Breast epithelium (tissue), 4 donors: ENCODE data around the gene CRCP. TPM values are rescaled to one million over a fixed set of nuclear protein-coding genes. Genes with fewer than 3 reads are reported as not detected.

ENCODE experiments used
- DNase-seq, 2 donors: peaks; one replicate each; pipeline ENCODE4 v3.0.0-alpha.2; 2019; ENCODE audit warnings: low spot score in 2 of 2
- H3K27ac ChIP-seq, 2 donors: fragments of 200-600 bp; sonication (generic) in 1 of 2; one replicate each; pipeline ENCODE4 v1.5.1; 2016 to 2019; ENCODE audit warnings: mild to moderate bottlenecking in 1 of 2
- H3K27me3 ChIP-seq, 2 donors: fragments of 200-600 bp; sonication (generic) in 1 of 2; one replicate each; pipeline versions ENCODE4 v1.5.1 to v1.6.0; 2017 to 2019; ENCODE audit warnings: control low read depth in 1 of 2, mild to moderate bottlenecking in 1 of 2
- H3K36me3 ChIP-seq: fragments of 200-600 bp; one replicate; pipeline ENCODE4 v1.5.1; 2019
- H3K4me1 ChIP-seq, 2 donors: fragments of 200-600 bp; sonication (generic); one replicate each; pipeline ENCODE4 v1.5.1; 2016 to 2019; ENCODE audit warnings: control low read depth in 1 of 2
- H3K4me3 ChIP-seq, 3 donors: fragments of 200-600 bp; sonication (generic); 1 replicate in 2 of 3; 2 replicates in 1 of 3; pipeline ENCODE4 v1.5.1; 2016 to 2019; ENCODE audit warnings: mild to moderate bottlenecking in 3 of 3, moderate library complexity in 2 of 3
- H3K9me3 ChIP-seq, 2 donors: fragments of 200-600 bp; sonication (generic) in 1 of 2; one replicate each; pipeline ENCODE4 v1.5.1; 2016 to 2019; ENCODE audit warnings: control low read depth in 1 of 2
- POLR2A ChIP-seq: fragments of 450-650 bp; IDR thresholded peaks from one replicate; pipeline ENCODE4 v1.6.1; 2016; ENCODE audit warnings: antibody characterized with exemption, mild to moderate bottlenecking, moderate library complexity
- POLR2AphosphoS5 ChIP-seq, 3 donors: sonication (generic); formaldehyde crosslinking; IDR thresholded peaks; one replicate each; pipeline ENCODE4 v1.6.1; 2017; ENCODE audit warnings: antibody characterized with exemption in 3 of 3
- intact Hi-C: fragments of 100-400 bp; cut with DNase I; formaldehyde crosslinking; loops from one replicate; pipeline ENCODE4 v1.15.1; 2023; ENCODE audit warnings: low total_unique reads
- total RNA-seq, 3 donors: library from RNA; depleted of rRNA; stranded (reverse); fragments of >200 nt; gene quantifications; one replicate each; pipeline ENCODE4 v1.1.0, GENCODE V29; 2016
- TF ChIP-seq, protein P1 (sequence below), 3 donors: fragments of 450-650 bp; IDR thresholded peaks; one replicate each; pipeline ENCODE4 v1.5.1; 2016 to 2017; ENCODE audit warnings: antibody characterized with exemption in 3 of 3, mild to moderate bottlenecking in 3 of 3, moderate library complexity in 3 of 3

CRCP gene
- total RNA-seq, 3 donors from 2014 or later: 31.5 to 49.8 (median 41.3) TPM

- intact Hi-C loops: no loop called here
- TF ChIP-seq POLR2A: no peak
- no peak for TF ChIP-seq POLR2AphosphoS5 (IDR thresholded peaks at IDR 0.05)
These were observed 48.0 kb downstream of the CRCP start for GRCh38 chr7:66162622-66163021.

GRCh38 chr7:66163186-66163610, 48.6 kb downstream of the CRCP start:
- H3K4me1 ChIP-seq: no peaks in the 10 kb centered on the region
- H3K9me3 ChIP-seq: peaks cover 4 to 12% of the 10 kb centered on the region in 2 donors
- no peaks in the 10 kb centered on the region for H3K36me3 ChIP-seq
- TF ChIP-seq POLR2A (no peak), POLR2AphosphoS5 (IDR thresholded peaks at IDR 0.05) (no peak)
- TF ChIP-seq, protein P1, sequence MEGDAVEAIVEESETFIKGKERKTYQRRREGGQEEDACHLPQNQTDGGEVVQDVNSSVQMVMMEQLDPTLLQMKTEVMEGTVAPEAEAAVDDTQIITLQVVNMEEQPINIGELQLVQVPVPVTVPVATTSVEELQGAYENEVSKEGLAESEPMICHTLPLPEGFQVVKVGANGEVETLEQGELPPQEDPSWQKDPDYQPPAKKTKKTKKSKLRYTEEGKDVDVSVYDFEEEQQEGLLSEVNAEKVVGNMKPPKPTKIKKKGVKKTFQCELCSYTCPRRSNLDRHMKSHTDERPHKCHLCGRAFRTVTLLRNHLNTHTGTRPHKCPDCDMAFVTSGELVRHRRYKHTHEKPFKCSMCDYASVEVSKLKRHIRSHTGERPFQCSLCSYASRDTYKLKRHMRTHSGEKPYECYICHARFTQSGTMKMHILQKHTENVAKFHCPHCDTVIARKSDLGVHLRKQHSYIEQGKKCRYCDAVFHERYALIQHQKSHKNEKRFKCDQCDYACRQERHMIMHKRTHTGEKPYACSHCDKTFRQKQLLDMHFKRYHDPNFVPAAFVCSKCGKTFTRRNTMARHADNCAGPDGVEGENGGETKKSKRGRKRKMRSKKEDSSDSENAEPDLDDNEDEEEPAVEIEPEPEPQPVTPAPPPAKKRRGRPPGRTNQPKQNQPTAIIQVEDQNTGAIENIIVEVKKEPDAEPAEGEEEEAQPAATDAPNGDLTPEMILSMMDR (IDR thresholded peaks at IDR 0.05): no peak
- H3K4me3 ChIP-seq: no peak overlapping the region
- no peaks in the 10 kb centered on the region for H3K27me3 ChIP-seq
- DNase-seq: no peak
- no peak overlapping the region for H3K27ac ChIP-seq
- intact Hi-C loops: no loop called here

More at GRCh38 chr7:66162622-66163021, 48.0 kb downstream of the CRCP start:
- no peak for DNase-seq
- Histone ChIP-seq H3K27me3 (no peaks in the 10 kb centered on the region), H3K36me3 (no peaks in the 10 kb centered on the region), H3K27ac (no peak overlapping the region), H3K4me1 (no peaks in the 10 kb centered on the region), H3K4me3 (no peak overlapping the region), H3K9me3 (peaks cover 4 to 12% of the 10 kb centered on the region in 2 donors)

GRCh38 chr7:66164356-66164755, 49.7 kb downstream of the CRCP start:
- Histone ChIP-seq H3K9me3 (peaks cover 4 to 8% of the 10 kb centered on the region in 2 donors), H3K4me1 (no peaks in the 10 kb centered on the region), H3K36me3 (no peaks in the 10 kb centered on the region), H3K27me3 (no peaks in the 10 kb centered on the region), H3K27ac (no peak overlapping the region), H3K4me3 (no peak overlapping the region)
- TF ChIP-seq, protein P1 (IDR thresholded peaks at IDR 0.05): no peak
- no peak for TF ChIP-seq POLR2AphosphoS5 (IDR thresholded peaks at IDR 0.05)
- TF ChIP-seq POLR2A: no peak
- DNase-seq: no peak
- intact Hi-C loops: no loop called here

GRCh38 chr7:66167773-66168387, 53.2 kb downstream of the CRCP start:
- no peaks in the 10 kb centered on the region for H3K36me3 ChIP-seq
- H3K27me3 ChIP-seq: no peaks in the 10 kb centered on the region
- no peaks in the 10 kb centered on the region for H3K4me1 ChIP-seq
- no peak for DNase-seq
- H3K4me3 ChIP-seq: no peak overlapping the region
- intact Hi-C loops: no loop called here
- H3K9me3 ChIP-seq: no peaks in the 10 kb centered on the region
- no peak overlapping the region for H3K27ac ChIP-seq
- TF ChIP-seq POLR2AphosphoS5 (IDR thresholded peaks at IDR 0.05): no peak
- no peak for TF ChIP-seq POLR2A
- TF ChIP-seq, protein P1 (IDR thresholded peaks at IDR 0.05): no peak

DNA sequence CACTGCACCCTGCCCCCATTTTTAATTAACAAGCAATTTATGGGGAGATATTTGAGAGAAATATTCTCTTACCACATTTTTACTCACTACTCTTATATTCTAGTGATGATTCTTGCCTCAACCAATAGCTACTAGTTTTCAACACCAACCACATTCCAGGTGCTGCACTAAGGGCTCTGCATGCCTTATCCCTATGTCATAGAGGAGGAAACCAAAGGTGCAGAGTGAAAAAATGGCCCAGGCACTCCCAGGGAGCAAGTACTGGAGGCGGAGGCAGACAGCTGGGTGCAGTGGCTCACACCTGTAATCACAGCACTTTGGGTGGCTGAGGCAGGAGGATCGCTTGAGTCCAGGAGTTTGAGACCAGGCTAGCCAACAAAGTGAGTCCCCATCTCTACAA, 55.0 kb downstream of the CRCP start:
- Histone ChIP-seq H3K27ac (no peak overlapping the region), H3K4me3 (no peak overlapping the region), H3K36me3 (no peaks in the 10 kb centered on the region), H3K27me3 (no peaks in the 10 kb centered on the region), H3K9me3 (no peaks in the 10 kb centered on the region), H3K4me1 (no peaks in the 10 kb centered on the region)
- TF ChIP-seq POLR2A (no peak), POLR2AphosphoS5 (IDR thresholded peaks at IDR 0.05) (no peak)
- TF ChIP-seq, protein P1 (IDR thresholded peaks at IDR 0.05): no peak
- no peak for DNase-seq
- intact Hi-C loops: no loop called here
